Cerebellar cortex (tissue), 1 donor: ENCODE measurements around the gene TWNK.

Experiments used
- DNase-seq: peaks from one replicate; pipeline ENCODE4 v3.0.0-alpha.2; 2015; ENCODE audit warnings: low spot score

The TWNK gene

GRCh38 chr10:100986952-100987684 is at the start of gene TWNK, which contains the start of gene MRPL43:
Gene TWNK, plus strand, starts transcription at chr10:100987543. Its CDS starts 668 bp downstream, at chr10:100988211.
Gene MRPL43, minus strand, starts transcription at chr10:100987497. Its CDS starts 54 bp downstream, at chr10:100987443.
- DNase-seq = peak; percentile 91

DNA sequence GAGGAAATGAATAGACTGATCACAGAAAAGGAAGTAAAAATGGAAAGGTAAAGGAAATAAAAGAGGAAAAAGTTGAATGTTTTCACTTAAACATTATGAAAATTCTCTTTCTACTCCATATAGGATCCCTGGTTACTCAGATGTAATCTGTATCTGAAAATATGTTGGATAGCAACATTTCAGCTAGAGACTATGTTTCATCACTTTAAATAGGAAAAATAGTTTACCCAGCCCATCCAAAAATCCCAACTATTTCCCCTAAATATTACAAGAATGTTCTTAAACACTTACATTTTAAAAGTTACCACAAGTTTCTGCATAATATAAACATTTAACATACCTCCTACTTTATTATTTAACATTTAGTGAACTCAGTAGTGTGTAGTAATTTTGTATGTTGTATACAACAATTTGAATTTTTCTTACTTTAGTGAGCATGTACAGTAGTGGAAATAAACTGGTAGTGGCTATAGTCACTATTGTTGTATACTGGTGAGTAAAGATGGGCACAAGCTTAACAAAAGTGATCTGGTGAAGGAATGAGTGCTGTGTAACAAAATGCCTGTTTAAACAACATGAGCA is 47.5 kb upstream of the TWNK start:
- no peak for DNase-seq

GRCh38 chr10:100942229-100942628 is 45.1 kb upstream of the TWNK start:
- DNase-seq = no peak

DNA sequence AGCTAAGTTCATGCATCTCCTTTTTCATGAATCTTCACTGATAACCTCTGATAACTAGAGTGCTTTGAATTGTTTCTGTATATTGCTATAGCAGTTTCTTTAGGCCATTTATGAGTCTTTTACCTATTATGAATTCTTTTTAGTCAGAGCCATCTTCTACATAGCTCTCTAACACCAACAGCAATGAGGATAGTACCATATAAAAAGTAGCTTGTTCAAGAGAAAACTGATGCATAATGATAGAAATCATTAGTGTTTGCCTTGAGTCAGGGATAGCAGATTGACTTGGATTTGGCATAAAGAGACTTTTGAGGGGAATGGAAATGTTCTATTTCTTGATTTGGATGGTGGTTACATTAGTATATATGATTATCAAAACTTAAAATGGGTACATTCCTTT is 43.8 kb upstream of the TWNK start:
- no peak for DNase-seq

- no peak for DNase-seq
Measured at GRCh38 chr10:100945754-100946153, 41.6 kb upstream of the TWNK start.

GRCh38 chr10:100948916-100949315 is 38.4 kb upstream of the TWNK start:
- no peak for DNase-seq

GRCh38 chr10:100960251-100960650 is 27.1 kb upstream of the TWNK start:
- no peak for DNase-seq

GRCh38 chr10:100962351-100963080 is 24.8 kb upstream of the TWNK start:
- no peak for DNase-seq

- no peak for DNase-seq
Measured at GRCh38 chr10:100963826-100964225, 23.5 kb upstream of the TWNK start.

DNA sequence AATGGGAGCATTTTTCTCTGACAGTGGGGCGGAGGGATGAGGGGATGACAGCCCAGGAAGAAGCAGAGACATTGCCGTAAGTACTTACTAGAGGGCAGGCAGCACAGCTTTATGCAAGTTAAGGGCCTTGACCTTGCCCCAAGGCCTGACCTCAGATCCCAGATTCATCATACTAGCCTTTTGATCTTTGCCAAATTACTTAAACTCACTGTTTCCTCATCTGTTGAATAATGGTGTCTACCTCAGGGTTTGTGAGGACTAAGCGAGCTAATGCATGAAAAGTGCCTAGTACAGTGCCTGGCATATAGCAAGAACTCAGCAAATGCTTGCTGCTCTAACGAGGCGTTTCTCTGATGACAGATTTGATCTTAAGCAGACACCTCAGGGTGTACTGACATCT is 21.5 kb upstream of the TWNK start:
- no peak for DNase-seq

GRCh38 chr10:100966887-100967286 is 20.5 kb upstream of the TWNK start:
- DNase-seq = no peak

DNA sequence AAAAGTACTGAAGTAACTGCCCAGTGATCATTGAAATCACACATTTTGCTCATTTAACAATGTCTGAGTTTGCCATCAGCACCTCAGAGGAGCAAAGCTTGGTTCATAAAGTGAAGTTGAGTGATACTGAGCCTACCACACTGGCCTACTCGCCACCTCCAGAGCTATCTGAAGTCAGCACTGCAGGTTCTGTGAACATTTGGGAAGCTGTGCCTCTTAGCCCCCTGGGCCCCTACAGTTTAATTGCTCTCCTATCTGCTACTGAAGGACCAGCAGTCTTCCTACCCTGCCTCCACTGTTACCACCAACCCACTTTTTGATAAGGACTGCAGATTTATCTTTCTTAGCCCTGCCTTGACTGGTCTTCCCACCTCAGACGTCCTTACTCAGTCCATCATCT is 20.0 kb upstream of the TWNK start:
- DNase-seq = no peak

DNA sequence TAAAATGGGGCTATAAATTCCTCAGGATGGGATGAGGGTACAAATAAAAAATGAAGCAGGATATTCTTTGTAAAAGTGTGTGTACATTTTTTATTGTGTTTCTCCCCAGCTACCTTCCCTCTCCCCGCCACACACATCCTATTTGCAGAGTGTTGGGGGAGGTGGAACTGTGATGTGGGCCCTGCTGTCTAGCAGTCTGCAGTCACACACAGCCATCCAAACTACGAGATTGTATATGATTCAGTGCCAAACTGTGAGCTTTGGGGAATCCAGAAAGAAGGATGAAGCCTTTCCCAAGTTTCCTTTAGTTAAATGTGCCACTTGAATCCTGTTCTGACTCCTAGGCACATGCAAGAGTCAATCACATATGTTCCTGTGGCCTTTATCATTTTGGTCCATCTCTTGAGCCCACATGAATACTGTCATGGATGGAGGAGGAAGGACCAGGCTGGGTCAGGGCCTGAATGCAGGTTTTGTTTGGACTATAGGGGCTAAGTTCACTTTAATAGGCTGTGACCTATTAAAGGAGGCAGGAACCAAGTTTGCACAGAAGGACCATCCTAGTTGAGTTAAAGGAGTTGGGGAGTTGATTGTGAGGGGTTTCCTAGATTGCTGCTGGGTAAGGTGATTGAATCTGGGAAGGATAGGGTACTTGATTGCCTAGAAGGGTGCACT is 19.1 kb upstream of the TWNK start:
- DNase-seq = no peak

DNA sequence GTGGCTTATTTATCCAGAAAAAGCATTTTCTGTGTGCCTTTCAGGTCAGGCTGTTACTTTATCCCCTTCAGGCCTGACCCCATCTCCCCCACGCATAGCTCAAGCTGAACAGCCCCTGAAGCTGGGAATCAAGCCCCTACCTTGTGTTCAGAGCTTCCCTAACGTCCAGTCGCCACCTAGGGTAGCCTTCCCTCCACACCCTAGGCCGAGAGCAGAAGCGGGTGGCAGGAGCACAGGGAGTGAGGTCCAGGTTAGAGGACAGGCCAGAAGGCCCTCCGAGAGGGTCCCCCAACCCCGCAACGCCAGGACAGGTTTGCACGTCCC is 18.5 kb upstream of the TWNK start:
- no peak for DNase-seq

DNA sequence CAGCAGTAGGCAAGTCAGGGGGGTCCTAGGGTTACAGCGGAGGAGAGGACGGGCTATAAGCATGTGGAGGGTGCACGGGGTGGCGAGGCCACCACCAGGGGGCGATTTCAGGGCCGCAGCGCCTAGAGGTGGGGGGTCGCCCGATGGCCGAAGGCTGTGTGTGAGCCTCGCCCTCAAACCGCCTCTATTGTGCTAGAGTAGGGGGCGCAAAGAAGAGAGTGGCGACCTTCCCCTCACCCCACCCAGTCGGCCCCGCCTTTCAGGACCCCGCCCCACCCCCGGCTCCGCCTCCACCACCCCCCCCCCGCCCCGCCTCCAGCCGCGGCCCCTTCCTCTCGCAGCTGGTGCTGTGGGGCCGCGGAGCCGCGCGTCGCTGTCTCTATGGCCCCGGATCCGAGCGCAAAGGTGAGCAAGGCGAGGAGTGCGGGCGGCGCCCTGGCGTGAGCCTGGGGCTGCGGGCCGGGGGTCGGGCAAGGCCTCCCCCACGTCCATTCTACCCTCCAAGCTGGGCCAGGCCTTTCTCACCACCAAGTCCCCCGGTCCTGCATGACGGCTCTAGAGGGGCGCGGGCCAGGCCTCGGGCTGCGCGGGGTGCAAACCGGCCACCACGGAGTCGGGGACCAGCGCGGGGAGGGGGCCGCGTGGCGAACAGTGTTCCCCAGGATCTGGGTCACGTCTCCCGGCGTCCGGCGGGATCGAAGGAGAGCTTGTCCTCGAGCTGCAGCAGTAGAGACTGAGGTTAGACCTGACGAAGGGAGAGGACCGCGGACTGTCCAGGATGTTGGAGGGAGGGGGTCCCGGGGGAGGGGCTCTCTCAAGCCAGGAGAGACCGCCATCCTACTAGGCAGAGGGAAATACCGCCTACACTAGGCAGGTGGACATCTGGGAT is 17.9 kb upstream of the TWNK start, which contains the start of gene SEMA4G:
TSS of gene SEMA4G (plus strand) at position 318 of the 889 bp plus-strand sequence. CDS start 3,409 bp downstream, outside the sequence.
- DNase-seq = peak; percentile 61

- peak; percentile 57 for DNase-seq
Measured at GRCh38 chr10:100970076-100970913, 17.0 kb upstream of the TWNK start.

DNA sequence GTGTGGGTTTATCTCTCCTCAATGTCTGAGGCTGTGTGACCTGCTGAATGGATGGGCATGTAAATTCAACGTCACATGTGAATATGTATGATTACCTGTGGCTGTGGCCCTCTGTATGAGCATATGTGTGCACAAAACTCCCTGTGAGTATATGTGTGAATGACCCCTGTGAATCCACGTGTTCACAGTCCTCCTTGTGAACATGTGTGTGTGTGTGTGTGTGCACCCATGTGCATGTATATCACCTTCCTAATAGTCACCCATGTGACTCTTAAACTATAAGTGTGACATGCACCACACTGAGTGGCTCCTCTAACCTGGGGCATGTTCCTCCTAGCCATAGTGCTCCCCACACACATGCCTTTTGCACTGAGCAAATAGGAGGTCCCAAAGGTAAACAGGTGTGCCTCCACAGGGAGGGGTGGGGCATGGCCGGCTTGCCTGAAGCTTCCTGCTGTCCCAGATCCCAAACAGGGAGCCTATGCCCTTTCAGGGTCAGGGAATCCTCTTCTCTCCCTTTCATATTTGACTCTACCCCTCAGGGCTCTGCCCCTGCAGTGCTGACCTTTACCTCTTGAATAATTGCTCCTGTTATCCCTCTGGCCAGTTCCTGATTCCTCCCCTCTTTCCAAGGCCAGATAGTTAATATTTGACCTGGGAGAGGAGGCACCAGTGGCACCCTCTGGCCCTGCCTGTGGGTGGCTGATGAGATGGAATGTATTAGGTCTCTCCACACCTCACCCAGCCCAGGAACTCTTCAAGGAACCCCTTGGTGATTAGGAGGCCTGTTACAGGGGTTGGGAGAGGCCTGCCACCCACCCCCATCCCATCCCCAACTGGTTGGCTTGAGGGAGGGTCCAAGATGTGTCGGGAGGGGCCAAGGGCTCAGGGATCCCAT is 16.2 kb upstream of the TWNK start:
- DNase-seq = no peak

DNA sequence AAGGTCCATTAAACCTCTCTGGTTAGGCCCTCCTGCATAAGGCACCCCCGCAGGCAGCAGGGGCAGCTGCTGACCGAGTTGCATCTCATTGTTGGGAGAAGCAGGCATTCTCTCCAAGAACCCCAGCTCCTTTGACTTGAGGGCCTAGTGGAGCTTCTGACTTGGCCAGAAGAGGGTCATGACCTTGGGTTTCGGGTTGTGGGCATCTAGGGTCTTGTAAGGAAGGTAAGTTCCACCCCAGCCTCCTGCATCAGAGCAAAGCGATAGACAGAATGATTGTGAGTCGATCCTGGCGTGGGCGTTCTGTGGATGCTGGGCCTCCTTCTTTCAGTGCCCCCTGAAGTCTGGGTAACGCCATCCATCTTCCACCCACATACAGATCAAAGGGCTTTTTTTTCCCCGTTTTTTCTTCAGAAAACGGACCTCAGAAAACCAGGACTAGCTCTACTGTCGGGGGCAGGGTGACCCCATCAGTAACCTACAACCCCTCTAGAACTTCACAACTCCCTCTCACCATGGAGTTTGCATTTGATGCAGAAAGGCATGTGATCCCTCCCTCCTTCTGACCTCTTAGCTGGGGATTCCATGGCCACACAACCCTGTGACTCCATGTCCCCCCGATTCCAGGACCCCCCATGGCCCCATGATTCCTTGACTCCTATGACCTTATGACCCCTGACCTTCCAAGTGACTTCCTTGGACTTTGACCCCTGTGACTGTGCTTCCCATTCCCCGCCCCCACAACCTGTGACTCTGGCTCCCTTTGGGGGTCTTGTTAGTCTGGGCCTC is 15.0 kb upstream of the TWNK start:
- DNase-seq = no peak
